Measurements from ENCODE around the gene ITGA1.
A peak's percentile ranks its signal among the peaks of the same experiment; 100 is the strongest.
"Not testable (repeated sequence)": the region's sequence is repeated elsewhere in the genome, so short reads cannot be mapped to it uniquely, and the experiment has no call there.

The ITGA1 gene

GRCh38 chr5:52787600-52788504 lies at the start of gene ITGA1, which contains the start of gene PELO:
ITGA1 (plus strand) TSS chr5:52787916; CDS start chr5:52788354, 438 bp downstream.
PELO (plus strand) TSS chr5:52787916; CDS start chr5:52800395, 12,479 bp downstream.
- peak; percentile 26 for DNase-seq (ENCODE audit: low spot score)

GRCh38 chr5:52738095-52738506 lies 49.6 kb upstream of the ITGA1 start:
- DNase-seq (ENCODE audit: low spot score): no peak

- no peak for DNase-seq (ENCODE audit: low spot score)
These were observed 47.7 kb upstream of the ITGA1 start for GRCh38 chr5:52740007-52740406.

GRCh38 chr5:52743012-52743411 lies 44.7 kb upstream of the ITGA1 start:
- no peak for DNase-seq (ENCODE audit: low spot score)

- DNase-seq (ENCODE audit: low spot score): no peak
These were observed 44.2 kb upstream of the ITGA1 start for GRCh38 chr5:52743529-52743928.

GRCh38 chr5:52743970-52744369 lies 43.7 kb upstream of the ITGA1 start:
- DNase-seq (ENCODE audit: low spot score): no peak

- DNase-seq (ENCODE audit: low spot score): not testable (repeated sequence)
These were observed 42.8 kb upstream of the ITGA1 start for GRCh38 chr5:52744867-52745458.

- DNase-seq (ENCODE audit: low spot score): no peak
These were observed 41.2 kb upstream of the ITGA1 start for GRCh38 chr5:52746539-52746938.

GRCh38 chr5:52748590-52748989 lies 39.1 kb upstream of the ITGA1 start:
- DNase-seq (ENCODE audit: low spot score): no peak

- no peak for DNase-seq (ENCODE audit: low spot score)
These were observed 38.0 kb upstream of the ITGA1 start for GRCh38 chr5:52749666-52750065.

- DNase-seq (ENCODE audit: low spot score): no peak
These were observed 36.6 kb upstream of the ITGA1 start for GRCh38 chr5:52751137-52751536.

- DNase-seq (ENCODE audit: low spot score): no peak
These were observed 33.7 kb upstream of the ITGA1 start for GRCh38 chr5:52754051-52754450.

- DNase-seq (ENCODE audit: low spot score): no peak
These were observed 30.2 kb upstream of the ITGA1 start for GRCh38 chr5:52757527-52757926.

GRCh38 chr5:52758014-52758413 lies 29.7 kb upstream of the ITGA1 start:
- no peak for DNase-seq (ENCODE audit: low spot score)

GRCh38 chr5:52759331-52759730 lies 28.4 kb upstream of the ITGA1 start:
- DNase-seq (ENCODE audit: low spot score): no peak

GRCh38 chr5:52760695-52761366 lies 26.9 kb upstream of the ITGA1 start:
- no peak for DNase-seq (ENCODE audit: low spot score)

- no peak for DNase-seq (ENCODE audit: low spot score)
These were observed 20.4 kb upstream of the ITGA1 start for GRCh38 chr5:52767217-52767743.

- DNase-seq (ENCODE audit: low spot score): no peak
These were observed 19.8 kb upstream of the ITGA1 start for GRCh38 chr5:52767766-52768480.

- no peak for DNase-seq (ENCODE audit: low spot score)
These were observed 18.7 kb upstream of the ITGA1 start for GRCh38 chr5:52769061-52769460.

- DNase-seq (ENCODE audit: low spot score): no peak
These were observed 17.3 kb upstream of the ITGA1 start for GRCh38 chr5:52770287-52770939.

GRCh38 chr5:52771343-52772039 lies 16.2 kb upstream of the ITGA1 start:
- DNase-seq (ENCODE audit: low spot score): no peak

All from globus pallidus (tissue), 1 donor.